Ishikawa (cell line): ENCODE measurements around the gene USP30.

Experiments used
- CEBPB ChIP-seq: IDR thresholded peaks from 2 replicates; pipeline ENCODE4 v1.6.1; 2012
- CREB1 ChIP-seq: IDR thresholded peaks from 2 replicates; pipeline ENCODE4 v1.6.1; 2012; ENCODE audit warnings: low read depth
- EGR1 ChIP-seq: IDR thresholded peaks from 2 replicates; pipeline ENCODE4 v1.6.1; 2012
- EP300 ChIP-seq: IDR thresholded peaks from 2 replicates; pipeline ENCODE4 v1.6.1; 2012; ENCODE audit warnings: borderline replicate concordance
- FOXM1 ChIP-seq: IDR thresholded peaks from 2 replicates; pipeline ENCODE4 v1.6.1; 2012; ENCODE audit warnings: low read depth, borderline replicate concordance
- MAX ChIP-seq: IDR thresholded peaks from 2 replicates; pipeline ENCODE4 v1.6.1; 2012
- NFIC ChIP-seq: IDR thresholded peaks from 2 replicates; pipeline ENCODE4 v1.6.1; 2012
- RAD21 ChIP-seq: IDR thresholded peaks from 2 replicates; pipeline ENCODE4 v1.6.1; 2012; ENCODE audit warnings: low read depth
- REST ChIP-seq: IDR thresholded peaks from 2 replicates; pipeline ENCODE4 v1.6.1; 2012; ENCODE audit warnings: low read depth, mild to moderate bottlenecking
- TAF1 ChIP-seq: IDR thresholded peaks from 2 replicates; pipeline ENCODE4 v1.6.1; 2012; ENCODE audit warnings: low read depth, mild to moderate bottlenecking
- TCF12 ChIP-seq: IDR thresholded peaks from 2 replicates; pipeline ENCODE4 v1.6.1; 2012; ENCODE audit warnings: low read depth
- TEAD4 ChIP-seq: IDR thresholded peaks from 2 replicates; pipeline ENCODE4 v1.6.1; 2012
- USF1 ChIP-seq: IDR thresholded peaks from 2 replicates; pipeline ENCODE4 v1.6.1; 2012
- YY1 ChIP-seq: IDR thresholded peaks from 2 replicates; pipeline ENCODE4 v1.6.1; 2012; ENCODE audit warnings: low read depth
- ZBTB7A ChIP-seq: IDR thresholded peaks from 2 replicates; pipeline ENCODE4 v1.6.1; 2012; ENCODE audit warnings: low read depth

USP30 gene

GRCh38 chr12:109065853-109066193 lies 13.4 kb downstream of the USP30 start:
- TF ChIP-seq CREB1 (no peak), EGR1 (no peak), TCF12 (no peak), RAD21 (no peak), NFIC (no peak), CEBPB (no peak), REST (no peak), MAX (no peak), ZBTB7A (no peak), EP300 (no peak), YY1 (no peak), FOXM1 (no peak), USF1 (no peak), TAF1 (no peak), TEAD4 (no peak)

GRCh38 chr12:109069307-109070271 lies 17.2 kb downstream of the USP30 start:
- TF ChIP-seq CREB1 (no peak), MAX (no peak), TCF12 (no peak)

- TF ChIP-seq EP300, result no peak
- TF ChIP-seq TAF1, result no peak
- TF ChIP-seq EGR1, result no peak
- no peak for TF ChIP-seq CEBPB
- TF ChIP-seq TEAD4, result no peak
- no peak for TF ChIP-seq RAD21
- TF ChIP-seq MAX, result no peak
- no peak for TF ChIP-seq TCF12
- no peak for TF ChIP-seq NFIC
Observed at GRCh38 chr12:109074866-109075265, 22.5 kb downstream of the USP30 start.

- TF ChIP-seq TEAD4, result no peak
- no peak for TF ChIP-seq TAF1
- no peak for TF ChIP-seq EGR1
- TF ChIP-seq REST, result no peak
- no peak for TF ChIP-seq USF1
- no peak for TF ChIP-seq CEBPB
- TF ChIP-seq TCF12, result no peak
- TF ChIP-seq FOXM1, result no peak
- no peak for TF ChIP-seq MAX
- TF ChIP-seq CREB1, result no peak
- TF ChIP-seq RAD21, result no peak
Observed at GRCh38 chr12:109082751-109083150, 30.4 kb downstream of the USP30 start.

GRCh38 chr12:109084425-109084824 lies 32.0 kb downstream of the USP30 start:
- TF ChIP-seq TEAD4 (no peak), FOXM1 (no peak), RAD21 (no peak), EGR1 (no peak), TCF12 (no peak), USF1 (no peak), MAX (no peak), REST (no peak), CEBPB (no peak), YY1 (no peak), TAF1 (no peak), NFIC (no peak), EP300 (no peak), CREB1 (no peak)
